AG04449 (cell line): ENCODE results near the gene GLOD5.
A peak's percentile ranks its signal among the peaks of the same experiment; 100 is the strongest.

Experiments used
- CTCF ChIA-PET: fragments of 350-600 bp; formaldehyde crosslinking; extraction: SDS; loops from one replicate; lab custom pipeline; 2021; ENCODE audit warnings: antibody characterized with exemption; lab: Yijun Ruan, JAX
- POLR2A ChIA-PET: fragments of 400-600, 350-600 bp; formaldehyde crosslinking; extraction: SDS; loops from one replicate; lab custom pipeline; 2020; ENCODE audit warnings: antibody characterized with exemption, inconsistent platforms; lab: Yijun Ruan, JAX
- DNase-seq: peaks from one replicate; pipeline ENCODE4 v3.0.0-alpha.2; 2010; ENCODE audit warnings: low read depth, low spot score
- H3K4me3 ChIP-seq: 2 replicates; pipeline ENCODE4 v1.5.1; 2011; ENCODE audit warnings: low read depth, mild to moderate bottlenecking, control low read depth, low read length
- TF ChIP-seq, protein P1 (sequence below): IDR thresholded peaks from one replicate; pipeline ENCODE4 v1.5.1; 2011; ENCODE audit warnings: mild to moderate bottlenecking, moderate library complexity, low read length, control low read depth, inconsistent platforms; ENCODE audit not compliant: insufficient read depth; ENCODE audit errors: missing control alignments

The GLOD5 gene

GRCh38 chrX:48719958-48720357 is 41.6 kb upstream of the GLOD5 start:
- POLR2A ChIA-PET, result no interaction called here

DNA sequence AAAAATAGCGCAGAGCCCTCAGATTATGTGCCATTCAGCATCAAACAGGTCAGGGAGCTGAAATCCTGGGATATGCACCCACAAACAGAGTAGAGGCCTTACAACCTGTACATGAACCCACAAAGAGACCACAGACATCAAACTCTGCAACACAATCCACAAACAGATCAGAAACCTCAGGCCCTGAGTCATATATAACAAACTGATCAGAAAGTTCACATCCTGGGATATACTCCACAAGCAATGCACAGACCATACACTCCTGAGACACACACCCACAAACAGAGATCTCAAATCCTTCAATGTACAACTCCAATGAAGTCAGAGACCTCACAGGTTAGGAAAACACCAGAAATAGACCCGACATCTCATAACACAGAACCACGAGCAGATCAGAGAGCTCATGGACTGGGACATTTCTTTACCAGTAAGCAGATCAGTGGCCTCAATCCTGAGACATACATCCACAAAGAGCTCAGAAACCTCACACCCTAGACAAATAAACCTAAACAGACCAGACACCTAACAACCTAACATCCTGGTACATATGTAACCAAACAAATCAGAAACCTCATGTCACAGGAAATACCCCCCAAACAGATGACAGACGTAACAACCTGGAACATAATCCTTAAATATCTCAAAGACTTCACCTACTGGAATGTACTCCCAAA is 40.8 kb upstream of the GLOD5 start:
- CTCF ChIA-PET, result no interaction called here
- TF ChIP-seq, protein P1, sequence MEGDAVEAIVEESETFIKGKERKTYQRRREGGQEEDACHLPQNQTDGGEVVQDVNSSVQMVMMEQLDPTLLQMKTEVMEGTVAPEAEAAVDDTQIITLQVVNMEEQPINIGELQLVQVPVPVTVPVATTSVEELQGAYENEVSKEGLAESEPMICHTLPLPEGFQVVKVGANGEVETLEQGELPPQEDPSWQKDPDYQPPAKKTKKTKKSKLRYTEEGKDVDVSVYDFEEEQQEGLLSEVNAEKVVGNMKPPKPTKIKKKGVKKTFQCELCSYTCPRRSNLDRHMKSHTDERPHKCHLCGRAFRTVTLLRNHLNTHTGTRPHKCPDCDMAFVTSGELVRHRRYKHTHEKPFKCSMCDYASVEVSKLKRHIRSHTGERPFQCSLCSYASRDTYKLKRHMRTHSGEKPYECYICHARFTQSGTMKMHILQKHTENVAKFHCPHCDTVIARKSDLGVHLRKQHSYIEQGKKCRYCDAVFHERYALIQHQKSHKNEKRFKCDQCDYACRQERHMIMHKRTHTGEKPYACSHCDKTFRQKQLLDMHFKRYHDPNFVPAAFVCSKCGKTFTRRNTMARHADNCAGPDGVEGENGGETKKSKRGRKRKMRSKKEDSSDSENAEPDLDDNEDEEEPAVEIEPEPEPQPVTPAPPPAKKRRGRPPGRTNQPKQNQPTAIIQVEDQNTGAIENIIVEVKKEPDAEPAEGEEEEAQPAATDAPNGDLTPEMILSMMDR, result no peak
- POLR2A ChIA-PET, result no interaction called here
- DNase-seq, result no peak
- no peak overlapping the region for H3K4me3 ChIP-seq

More at GRCh38 chrX:48719958-48720357, 41.6 kb upstream of the GLOD5 start:
- no peak for DNase-seq
- CTCF ChIA-PET, result no interaction called here
- H3K4me3 ChIP-seq, result no peak overlapping the region
- TF ChIP-seq, protein P1, result no peak

DNA sequence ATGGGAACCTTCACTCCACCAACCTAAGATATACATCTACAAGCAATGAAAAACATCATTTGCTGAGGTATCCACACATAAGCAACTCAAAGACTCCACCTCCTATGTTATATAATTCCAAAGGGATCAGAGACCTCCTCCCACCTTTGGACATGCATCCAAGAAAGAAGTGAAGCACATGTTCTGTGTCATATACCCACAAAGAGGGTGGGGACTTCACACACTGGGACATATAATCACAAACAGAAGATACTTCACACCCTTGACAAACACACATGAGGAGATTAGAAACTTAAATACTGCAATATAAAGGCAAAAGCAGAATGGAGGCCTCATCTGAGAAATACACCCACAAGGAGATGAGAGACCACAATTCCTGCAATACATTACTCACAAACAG is 39.6 kb upstream of the GLOD5 start:
- POLR2A ChIA-PET, result no interaction called here
- no peak for DNase-seq
- TF ChIP-seq, protein P1, result no peak
- H3K4me3 ChIP-seq, result no peak overlapping the region
- CTCF ChIA-PET, result no interaction called here

GRCh38 chrX:48726596-48726995 is 35.0 kb upstream of the GLOD5 start:
- TF ChIP-seq, protein P1, result no peak
- ChIA-PET CTCF (interaction anchor here (1.2 kb wide), 1 partner anchor 11 kb away, joined by 3 read pairs; no protein-coding TSS in a partner anchor), POLR2A (no interaction called here)
- DNase-seq, result no peak
- no peak overlapping the region for H3K4me3 ChIP-seq

GRCh38 chrX:48728653-48729052 is 32.9 kb upstream of the GLOD5 start:
- POLR2A ChIA-PET, result no interaction called here
- CTCF ChIA-PET, result no interaction called here
- no peak for DNase-seq
- TF ChIP-seq, protein P1, result no peak
- no peak overlapping the region for H3K4me3 ChIP-seq

DNA sequence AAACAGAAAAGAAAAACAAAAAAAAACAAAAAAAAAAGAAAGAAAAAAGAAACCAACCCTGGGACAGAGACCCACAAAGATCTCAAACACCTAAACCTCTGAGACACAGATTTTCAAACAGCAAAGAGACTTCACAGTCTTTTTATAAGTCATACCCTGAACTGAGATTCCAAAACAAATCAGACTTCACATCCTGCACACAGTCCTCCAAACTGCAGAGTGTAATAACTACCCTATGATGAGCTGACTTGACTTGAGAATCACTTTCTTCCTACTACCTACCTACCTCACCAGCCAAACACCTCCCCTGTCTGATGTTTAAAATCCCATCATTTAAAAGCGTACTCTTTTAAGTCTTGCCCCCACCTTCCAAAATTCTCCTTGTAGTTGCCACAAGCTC is 25.2 kb upstream of the GLOD5 start:
- CTCF ChIA-PET, result interaction anchor here (1.2 kb wide), 1 partner anchor 41 kb away, joined by 3 read pairs; no protein-coding TSS in a partner anchor
- no peak for DNase-seq
- POLR2A ChIA-PET, result interaction anchor here (1.3 kb wide), 1 partner anchor 60 kb away, joined by 3 read pairs; no protein-coding TSS in a partner anchor
- TF ChIP-seq, protein P1, result no peak
- peak overlapping the region; percentile 52 for H3K4me3 ChIP-seq
